ENCODE measurements around the gene WDR45. TPM values are rescaled to one million over a fixed set of nuclear protein-coding genes. Genes with fewer than 3 reads are reported as not detected.

WDR45 gene
- polyA plus RNA-seq, 1 donor (not counting 4 experiments of a cell fraction or from before 2014, with no cell fraction given) = 43.1 TPM

DNA sequence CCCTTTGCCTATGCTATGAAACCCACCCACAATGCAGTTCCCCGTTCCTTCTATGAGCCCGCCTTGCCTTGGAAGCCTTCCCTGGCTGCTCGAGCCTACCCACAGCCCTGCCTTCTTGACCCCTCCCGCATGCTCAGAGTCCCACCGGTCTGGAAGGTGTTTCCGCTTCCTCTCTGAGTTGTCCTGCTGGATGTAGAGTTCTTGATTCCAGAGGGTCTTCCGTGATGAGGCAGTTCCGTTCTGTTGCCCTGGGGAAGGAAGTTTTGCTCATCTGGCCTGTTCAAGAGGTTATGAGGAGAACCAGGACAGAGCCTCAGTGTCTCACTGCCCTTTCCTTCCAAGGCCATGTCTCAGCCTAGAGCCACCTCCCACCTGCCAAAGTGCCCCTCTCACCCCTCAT lies 36.4 kb upstream of the WDR45 start:
- no peaks in the 10 kb centered on the region for H3K9me1 ChIP-seq (ENCODE audit: control insufficient read depth, extremely low read depth, insufficient read depth, low read length)
- FAIRE-seq (no peak), DNase-seq (ENCODE audit: low read depth, low spot score) (no peak)
- no peaks in the 10 kb centered on the region for H4K20me1 ChIP-seq (ENCODE audit: control insufficient read depth, extremely low read depth, insufficient read depth, low read length)
- H3K4me1 ChIP-seq (ENCODE audit: control insufficient read depth, extremely low read depth, insufficient read depth, low read length) = no peaks in the 10 kb centered on the region
- no peak overlapping the region for H3K9ac ChIP-seq (ENCODE audit: control insufficient read depth, extremely low read depth, insufficient read depth, low read length)
- no peak overlapping the region for H3K27ac ChIP-seq (ENCODE audit: control insufficient read depth, insufficient read depth, low read length)
- no peaks in the 10 kb centered on the region for H3K9me3 ChIP-seq (ENCODE audit: control insufficient read depth, low read depth, low read length)
- dilution Hi-C loops (cut with MboI; ENCODE audit: extremely low pct_ligation_motif_present, low sequenced_read_pairs) = no loop called here
- H3K4me2 ChIP-seq (ENCODE audit: control insufficient read depth, extremely low read depth, insufficient read depth, low read depth, low read length) = no peak overlapping the region
- H3K36me3 ChIP-seq (ENCODE audit: control insufficient read depth in 2 of 2, extremely low read depth in 1 of 2, insufficient read depth in 2 of 2, low read length in 2 of 2) = peaks cover 4 to 7% of the 10 kb centered on the region in 2 experiments
- H3K79me2 ChIP-seq (ENCODE audit: control insufficient read depth, insufficient read depth, low read length) = no peaks in the 10 kb centered on the region
- H3K27me3 ChIP-seq (ENCODE audit: control insufficient read depth, extremely low read depth, insufficient read depth, low read length) = no peaks in the 10 kb centered on the region
- no peak overlapping the region for H3K4me3 ChIP-seq (ENCODE audit: control insufficient read depth in 2 of 3, extremely low read depth in 1 of 3, insufficient read depth in 2 of 3, low read depth in 1 of 3, low read length in 3 of 3)
- no peak overlapping the region for H2AFZ ChIP-seq (ENCODE audit: control insufficient read depth, low read length)
- TF ChIP-seq, protein P1, sequence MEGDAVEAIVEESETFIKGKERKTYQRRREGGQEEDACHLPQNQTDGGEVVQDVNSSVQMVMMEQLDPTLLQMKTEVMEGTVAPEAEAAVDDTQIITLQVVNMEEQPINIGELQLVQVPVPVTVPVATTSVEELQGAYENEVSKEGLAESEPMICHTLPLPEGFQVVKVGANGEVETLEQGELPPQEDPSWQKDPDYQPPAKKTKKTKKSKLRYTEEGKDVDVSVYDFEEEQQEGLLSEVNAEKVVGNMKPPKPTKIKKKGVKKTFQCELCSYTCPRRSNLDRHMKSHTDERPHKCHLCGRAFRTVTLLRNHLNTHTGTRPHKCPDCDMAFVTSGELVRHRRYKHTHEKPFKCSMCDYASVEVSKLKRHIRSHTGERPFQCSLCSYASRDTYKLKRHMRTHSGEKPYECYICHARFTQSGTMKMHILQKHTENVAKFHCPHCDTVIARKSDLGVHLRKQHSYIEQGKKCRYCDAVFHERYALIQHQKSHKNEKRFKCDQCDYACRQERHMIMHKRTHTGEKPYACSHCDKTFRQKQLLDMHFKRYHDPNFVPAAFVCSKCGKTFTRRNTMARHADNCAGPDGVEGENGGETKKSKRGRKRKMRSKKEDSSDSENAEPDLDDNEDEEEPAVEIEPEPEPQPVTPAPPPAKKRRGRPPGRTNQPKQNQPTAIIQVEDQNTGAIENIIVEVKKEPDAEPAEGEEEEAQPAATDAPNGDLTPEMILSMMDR (optimal IDR thresholded peaks at IDR 0.05 in 1 of 3, IDR thresholded peaks at IDR 0.05 in 1 of 3, conservative IDR thresholded peaks at IDR 0.05 in 1 of 3; ENCODE audit: extremely low read depth in 1 of 3, insufficient read depth in 2 of 3, low read length in 3 of 3) = no peak
- no peak for TF ChIP-seq EZH2 (IDR thresholded peaks at IDR 0.05; ENCODE audit: low read length)

DNA sequence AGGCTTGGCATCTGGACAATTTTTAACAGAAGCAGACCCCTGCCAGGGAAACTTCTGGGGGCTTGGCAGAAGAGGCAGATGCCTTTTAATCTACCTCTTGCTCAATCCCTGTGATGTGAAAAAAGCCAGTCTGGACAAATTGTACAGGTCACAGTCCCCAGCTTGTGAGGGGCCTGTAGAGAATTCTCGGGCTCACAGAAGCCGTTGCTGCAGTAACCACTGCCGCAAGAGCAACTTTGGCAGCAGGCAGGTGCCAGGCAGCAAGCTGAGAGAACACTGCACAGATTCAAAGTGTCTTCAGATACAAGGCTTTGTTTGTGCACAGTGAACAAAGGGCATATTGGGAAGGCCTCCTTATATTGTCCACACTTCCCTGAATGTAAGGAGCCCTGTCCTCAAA lies 32.1 kb upstream of the WDR45 start:
- H3K27ac ChIP-seq (ENCODE audit: control insufficient read depth, insufficient read depth, low read length) = no peak overlapping the region
- no peaks in the 10 kb centered on the region for H3K4me1 ChIP-seq (ENCODE audit: control insufficient read depth, extremely low read depth, insufficient read depth, low read length)
- no peak overlapping the region for H2AFZ ChIP-seq (ENCODE audit: control insufficient read depth, low read length)
- DNase-seq (ENCODE audit: low read depth, low spot score) (no peak), FAIRE-seq (no peak)
- no peak for TF ChIP-seq EZH2 (IDR thresholded peaks at IDR 0.05; ENCODE audit: low read length)
- TF ChIP-seq, protein P1 (optimal IDR thresholded peaks at IDR 0.05 in 1 of 3, IDR thresholded peaks at IDR 0.05 in 1 of 3, conservative IDR thresholded peaks at IDR 0.05 in 1 of 3; ENCODE audit: extremely low read depth in 1 of 3, insufficient read depth in 2 of 3, low read length in 3 of 3) = no peak
- H3K9me1 ChIP-seq (ENCODE audit: control insufficient read depth, extremely low read depth, insufficient read depth, low read length) = no peaks in the 10 kb centered on the region
- no peaks in the 10 kb centered on the region for H4K20me1 ChIP-seq (ENCODE audit: control insufficient read depth, extremely low read depth, insufficient read depth, low read length)
- H3K4me2 ChIP-seq (ENCODE audit: control insufficient read depth, extremely low read depth, insufficient read depth, low read depth, low read length) = no peak overlapping the region
- H3K79me2 ChIP-seq (ENCODE audit: control insufficient read depth, insufficient read depth, low read length) = no peaks in the 10 kb centered on the region
- peaks cover 0 to 7% of the 10 kb centered on the region in 2 experiments for H3K36me3 ChIP-seq (ENCODE audit: control insufficient read depth in 2 of 2, extremely low read depth in 1 of 2, insufficient read depth in 2 of 2, low read length in 2 of 2)
- H3K4me3 ChIP-seq (ENCODE audit: control insufficient read depth in 2 of 3, extremely low read depth in 1 of 3, insufficient read depth in 2 of 3, low read depth in 1 of 3, low read length in 3 of 3) = no peak overlapping the region
- peaks cover 2% of the 10 kb centered on the region for H3K9me3 ChIP-seq (ENCODE audit: control insufficient read depth, low read depth, low read length)
- no peaks in the 10 kb centered on the region for H3K27me3 ChIP-seq (ENCODE audit: control insufficient read depth, extremely low read depth, insufficient read depth, low read length)
- no peak overlapping the region for H3K9ac ChIP-seq (ENCODE audit: control insufficient read depth, extremely low read depth, insufficient read depth, low read length)
- dilution Hi-C loops (cut with MboI; ENCODE audit: extremely low pct_ligation_motif_present, low sequenced_read_pairs) = no loop called here
